ENCODE data around the gene NSUN5. TPM values are rescaled to one million over a fixed set of nuclear protein-coding genes. Genes with fewer than 3 reads are reported as not detected.

NSUN5 gene
- total RNA-seq, 2 donors from 2014 or later, result 18.4 to 23.3 TPM

- TF ChIP-seq CTCF (IDR thresholded peaks at IDR 0.05), result no peak
- ATAC-seq (ENCODE audit: insufficient number of reproducible peaks, low FRiP score, low read depth), result no peak
- no peaks in the 10 kb centered on the region for H3K36me3 ChIP-seq
- H3K27me3 ChIP-seq (replicated peaks; ENCODE audit: insufficient read depth), result no peaks in the 10 kb centered on the region
- no peaks in the 10 kb centered on the region for H3K9me3 ChIP-seq
- DNase-seq (ENCODE audit: low spot score), result no peak
- no peak overlapping the region for H3K4me3 ChIP-seq
- H3K27ac ChIP-seq, result no peak overlapping the region
- peaks cover 4 to 5% of the 10 kb centered on the region in 2 donors for H3K4me1 ChIP-seq (ENCODE audit: control insufficient read depth in 1 of 2, low read depth in 2 of 2)
These were observed 44.2 kb upstream of the NSUN5 start for GRCh38 chr7:73352784-73353183.

GRCh38 chr7:73351447-73352167 is 43.0 kb upstream of the NSUN5 start:
- TF ChIP-seq CTCF (IDR thresholded peaks at IDR 0.05), result no peak
- H3K4me3 ChIP-seq, result no peak overlapping the region
- DNase-seq (ENCODE audit: low spot score), result no peak
- H3K27ac ChIP-seq, result no peak overlapping the region
- no peaks in the 10 kb centered on the region for H3K36me3 ChIP-seq
- H3K9me3 ChIP-seq, result no peaks in the 10 kb centered on the region
- no peaks in the 10 kb centered on the region for H3K27me3 ChIP-seq (replicated peaks; ENCODE audit: insufficient read depth)
- no peak for ATAC-seq (ENCODE audit: insufficient number of reproducible peaks, low FRiP score, low read depth)
- no peaks in the 10 kb centered on the region for H3K4me1 ChIP-seq (ENCODE audit: control insufficient read depth in 1 of 2, low read depth in 2 of 2)

- H3K4me1 ChIP-seq (ENCODE audit: control insufficient read depth in 1 of 2, low read depth in 2 of 2), result no peaks in the 10 kb centered on the region
- H3K36me3 ChIP-seq, result no peaks in the 10 kb centered on the region
- H3K4me3 ChIP-seq, result no peak overlapping the region
- TF ChIP-seq CTCF (IDR thresholded peaks at IDR 0.05), result no peak
- ATAC-seq (ENCODE audit: insufficient number of reproducible peaks, low FRiP score, low read depth) (no peak), DNase-seq (ENCODE audit: low spot score) (no peak)
- H3K27ac ChIP-seq, result no peak overlapping the region
- no peaks in the 10 kb centered on the region for H3K9me3 ChIP-seq
- H3K27me3 ChIP-seq (replicated peaks; ENCODE audit: insufficient read depth), result no peaks in the 10 kb centered on the region
These were observed 41.9 kb upstream of the NSUN5 start for GRCh38 chr7:73350306-73351068.

- no peak for DNase-seq (ENCODE audit: low spot score)
- Histone ChIP-seq H3K4me1 (ENCODE audit: control insufficient read depth in 1 of 2, low read depth in 2 of 2) (no peaks in the 10 kb centered on the region), H3K27ac (no peak overlapping the region), H3K9me3 (no peaks in the 10 kb centered on the region), H3K36me3 (no peaks in the 10 kb centered on the region), H3K27me3 (replicated peaks; ENCODE audit: insufficient read depth) (no peaks in the 10 kb centered on the region), H3K4me3 (no peak overlapping the region)
- TF ChIP-seq CTCF (IDR thresholded peaks at IDR 0.05), result no peak
- ATAC-seq (ENCODE audit: insufficient number of reproducible peaks, low FRiP score, low read depth), result no peak
These were observed 41.1 kb upstream of the NSUN5 start for GRCh38 chr7:73349763-73350162.

GRCh38 chr7:73345951-73346350 is 37.3 kb upstream of the NSUN5 start:
- ATAC-seq (ENCODE audit: insufficient number of reproducible peaks, low FRiP score, low read depth) (no peak), DNase-seq (ENCODE audit: low spot score) (no peak)
- Histone ChIP-seq H3K36me3 (no peaks in the 10 kb centered on the region), H3K27ac (no peak overlapping the region), H3K27me3 (replicated peaks; ENCODE audit: insufficient read depth) (no peaks in the 10 kb centered on the region), H3K9me3 (no peaks in the 10 kb centered on the region), H3K4me1 (ENCODE audit: control insufficient read depth in 1 of 2, low read depth in 2 of 2) (peaks cover 0 to 13% of the 10 kb centered on the region in 2 donors), H3K4me3 (no peak overlapping the region)
- no peak for TF ChIP-seq CTCF (IDR thresholded peaks at IDR 0.05)
